Amniotic stem cell (primary cell): Measurements from ENCODE around the gene RELL1.

Experiments
- DNase-seq: peaks from one replicate; lab custom pipeline; 2025; lab: John Stamatoyannopoulos, UW

Gene RELL1

DNA sequence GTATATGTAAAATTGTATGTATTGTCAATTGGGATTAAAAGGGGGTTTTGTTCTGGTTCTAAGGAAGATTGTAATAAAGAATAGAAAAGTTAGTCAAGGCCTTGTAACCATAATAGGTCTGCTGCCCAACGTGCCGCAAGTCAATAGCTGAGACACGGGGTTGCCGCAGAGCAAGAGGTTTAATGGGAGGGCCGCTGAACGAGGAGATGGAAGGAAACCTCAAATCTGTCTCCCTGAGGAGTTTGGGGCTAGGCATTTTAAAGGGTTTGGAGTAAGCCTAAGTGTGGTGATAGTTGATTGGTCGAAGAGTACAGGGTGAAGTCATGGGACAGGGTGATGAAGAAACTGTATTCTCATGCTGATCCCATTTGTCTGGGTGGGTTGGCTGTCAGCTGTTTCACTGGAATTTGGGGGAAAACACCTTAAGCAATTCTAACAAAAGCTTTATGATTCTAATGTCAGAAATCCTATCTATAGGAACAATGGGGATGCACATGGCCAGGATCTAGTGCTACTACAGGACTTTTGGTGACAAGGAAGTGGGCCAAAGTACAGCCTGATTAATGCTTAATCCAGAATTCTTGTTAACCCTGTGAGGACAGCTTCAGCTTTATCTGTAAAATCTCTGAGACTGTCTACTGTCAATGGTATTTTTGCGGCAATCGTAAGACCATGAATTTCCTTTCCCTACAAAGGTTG is 86.9 kb downstream of the RELL1 start:
- no peak for DNase-seq

DNA sequence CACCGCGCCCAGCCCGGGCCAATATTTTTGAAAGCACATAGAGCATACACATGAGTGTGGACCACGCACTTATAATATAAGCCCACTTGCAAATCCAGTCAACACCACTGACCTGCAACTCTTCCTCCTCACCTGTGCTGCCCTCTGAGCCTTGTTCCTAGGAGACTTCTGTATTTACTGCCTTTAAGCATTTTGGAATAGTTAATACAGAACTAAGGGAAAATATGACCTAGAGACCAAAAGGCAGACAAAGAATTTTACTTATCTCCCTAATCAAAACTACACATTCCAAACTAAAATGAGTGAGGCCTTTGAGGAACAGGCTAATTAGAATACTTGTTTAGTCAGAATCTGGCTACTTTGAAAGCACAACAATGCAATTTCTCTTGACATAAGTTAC is 89.1 kb downstream of the RELL1 start:
- no peak for DNase-seq

DNA sequence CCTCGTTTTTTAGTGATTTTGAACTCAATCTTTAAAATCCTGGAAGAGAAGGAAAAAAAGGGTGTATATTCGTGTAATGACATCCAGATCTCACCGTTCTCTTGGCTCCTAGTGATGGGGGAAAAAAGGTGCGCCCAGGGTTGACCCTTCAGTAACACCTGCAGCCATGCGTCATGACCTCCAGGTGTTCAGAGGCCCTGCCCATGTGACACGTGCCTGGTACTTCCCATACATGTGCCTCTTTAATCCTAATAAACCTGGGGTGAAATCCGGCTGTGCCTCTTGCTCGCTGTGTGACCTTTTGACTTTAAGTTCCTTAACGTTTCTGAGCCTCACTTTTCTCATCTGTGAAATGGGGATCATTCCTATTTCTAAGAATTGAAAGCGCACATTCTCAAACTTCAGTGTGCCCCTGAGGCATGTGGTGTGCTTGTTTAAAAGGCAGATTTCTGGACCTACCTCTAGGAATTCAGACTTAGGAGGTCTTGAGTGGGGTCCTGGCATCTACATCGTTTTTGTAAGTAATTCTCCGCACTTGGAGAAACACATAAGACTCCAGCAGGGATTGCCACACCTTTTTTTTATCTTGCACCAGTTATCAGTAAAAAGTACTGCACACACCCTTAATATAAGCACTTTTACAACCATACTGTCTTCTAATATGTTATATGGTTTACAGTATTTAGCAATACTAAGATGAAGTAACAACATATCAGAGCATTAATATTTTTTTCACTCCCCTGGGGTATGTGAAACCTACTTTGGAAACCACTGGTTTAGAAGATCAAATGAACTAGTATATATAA is 90.1 kb downstream of the RELL1 start:
- no peak for DNase-seq

DNA sequence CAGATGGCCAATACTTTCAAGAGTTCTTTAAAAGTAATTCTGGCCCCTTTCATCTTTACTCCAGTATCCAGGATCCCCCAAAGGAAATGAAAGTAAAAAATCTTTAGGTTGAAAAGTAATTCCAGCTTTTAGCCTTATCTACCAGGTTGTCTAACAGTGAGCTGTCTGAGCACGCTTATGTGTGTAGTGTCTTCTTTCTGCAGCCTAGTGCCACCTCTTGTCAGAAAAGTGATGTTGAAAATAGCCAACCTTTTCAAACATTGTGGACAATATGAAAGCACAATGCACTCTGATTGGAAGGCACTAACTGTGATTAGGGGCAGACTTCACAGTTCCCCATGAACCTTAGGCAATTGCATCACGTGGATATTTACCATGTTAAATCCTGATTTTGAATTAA is 92.1 kb downstream of the RELL1 start:
- no peak for DNase-seq

DNA sequence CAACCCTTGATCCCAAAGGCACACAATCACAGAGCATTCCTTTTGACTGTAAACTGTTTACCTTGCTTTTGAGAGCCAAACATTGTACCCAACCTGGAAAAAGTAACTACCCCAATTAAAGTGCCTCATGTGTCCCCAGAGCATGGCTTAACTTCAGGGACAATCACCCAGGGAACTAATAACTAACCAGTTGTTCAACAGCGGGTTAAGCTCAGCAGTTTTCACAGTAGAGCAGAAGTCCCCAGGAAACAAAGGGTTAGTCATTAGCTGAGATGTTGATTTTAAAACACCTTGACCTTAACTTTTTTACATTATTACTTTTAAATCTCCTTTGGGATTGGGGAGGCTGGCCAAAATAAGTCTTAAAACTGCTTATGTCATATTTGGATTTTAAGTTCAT is 94.8 kb downstream of the RELL1 start:
- no peak for DNase-seq

DNA sequence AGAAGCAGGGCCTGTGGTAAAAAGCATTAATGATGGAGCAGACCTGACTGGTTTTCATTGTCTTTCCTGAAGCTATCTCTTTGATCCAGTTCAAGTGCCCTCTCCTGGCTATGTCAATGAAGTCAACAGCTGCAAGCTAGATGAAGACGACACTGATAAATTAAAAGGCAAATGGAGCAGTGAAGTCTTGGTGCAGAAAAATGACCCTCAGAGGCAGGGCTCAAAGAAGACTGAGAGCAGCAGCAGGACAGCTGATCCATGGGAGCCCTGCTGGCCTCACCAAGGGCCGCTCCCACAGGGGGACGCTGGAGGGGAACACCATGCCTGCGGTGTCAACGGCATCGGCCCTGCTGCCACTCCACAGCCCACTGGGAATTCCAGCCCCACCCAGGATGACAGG is 96.2 kb downstream of the RELL1 start:
- no peak for DNase-seq

DNA sequence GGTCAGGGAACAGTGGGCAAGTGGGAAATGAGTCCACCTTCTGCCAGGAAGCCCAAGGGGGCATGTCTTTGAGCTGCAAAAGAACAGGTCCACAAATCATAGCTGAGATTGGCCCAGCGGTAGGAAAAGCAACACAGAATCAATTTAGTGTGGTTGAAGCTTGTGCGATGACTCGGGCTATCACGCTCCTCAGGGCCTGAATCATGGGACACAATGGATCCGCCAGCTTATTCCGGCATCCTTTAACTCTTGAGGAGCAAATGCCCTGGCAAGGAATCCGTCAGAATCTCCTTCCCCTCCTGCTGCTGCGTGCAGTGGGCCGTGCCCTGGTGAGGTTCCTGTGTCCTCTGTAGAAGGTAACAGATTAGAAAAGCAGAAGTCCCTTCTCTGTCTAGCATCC is 98.0 kb downstream of the RELL1 start:
- DNase-seq = no peak

DNA sequence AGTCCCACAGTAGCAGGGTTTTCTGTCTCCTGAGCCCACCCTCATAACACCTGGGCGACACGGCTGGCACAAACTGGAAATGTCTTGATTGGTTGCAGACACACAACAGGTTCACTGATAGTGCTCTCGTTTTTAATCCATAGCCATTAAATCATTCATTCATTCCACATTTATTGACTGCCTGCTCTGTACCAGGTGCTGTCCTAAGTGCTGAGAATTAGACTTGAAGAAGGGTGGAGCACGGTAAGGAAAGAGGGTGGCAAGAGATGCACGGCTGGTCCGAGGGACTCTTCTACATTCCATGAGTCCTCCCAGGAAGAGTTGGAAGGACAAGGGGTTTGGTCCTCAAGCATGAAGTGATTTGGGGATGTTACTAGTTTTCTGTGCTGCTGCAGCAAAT is 100.0 kb downstream of the RELL1 start:
- DNase-seq = no peak

DNA sequence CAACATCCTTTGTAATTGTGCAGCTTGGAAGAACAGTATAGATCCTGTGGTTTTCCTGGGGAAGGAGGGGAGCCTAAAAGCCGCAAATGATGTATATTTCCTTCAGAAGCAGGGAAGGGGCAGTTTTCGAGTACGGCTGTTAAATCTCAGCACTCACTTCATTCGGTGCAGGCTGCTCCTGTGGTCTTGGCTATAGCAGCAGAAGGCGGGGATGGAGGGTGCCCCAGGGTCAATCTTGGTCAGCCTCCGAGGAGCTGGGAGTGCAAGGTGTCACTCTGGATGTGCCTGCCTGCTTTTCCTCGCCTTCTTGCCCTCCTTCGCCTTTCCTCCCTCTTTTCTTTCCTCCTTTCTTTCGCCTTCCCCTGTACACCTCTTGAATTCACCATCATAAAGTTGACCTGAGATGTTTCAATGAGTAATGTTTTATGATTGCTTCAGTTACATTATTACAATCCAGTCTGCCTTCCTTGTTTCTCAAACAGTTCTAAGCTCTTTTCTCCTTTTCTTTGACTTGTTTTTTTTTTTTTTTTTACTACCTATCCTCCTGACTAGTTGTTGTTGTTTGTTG is 101.6 kb downstream of the RELL1 start:
- DNase-seq = no peak

DNA sequence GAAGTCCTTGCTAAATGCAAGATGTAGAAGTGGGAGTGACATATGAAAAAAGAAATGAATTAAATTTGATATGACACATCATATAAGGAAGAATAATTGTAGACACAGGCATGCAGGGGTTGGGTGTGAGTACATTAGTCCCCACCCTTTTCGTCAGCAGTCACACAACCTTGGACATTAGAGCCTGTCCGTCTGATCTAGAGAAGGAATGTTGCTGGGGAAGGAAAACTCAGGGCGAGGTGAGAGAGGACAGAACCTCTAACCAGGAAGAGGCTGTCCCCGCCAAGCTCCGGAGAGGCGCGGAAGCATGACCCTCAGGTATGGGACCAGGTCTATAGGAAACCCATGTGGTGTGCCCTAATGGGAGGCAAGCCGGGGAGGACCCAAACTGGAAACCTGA is 102.1 kb downstream of the RELL1 start:
- no peak for DNase-seq

DNA sequence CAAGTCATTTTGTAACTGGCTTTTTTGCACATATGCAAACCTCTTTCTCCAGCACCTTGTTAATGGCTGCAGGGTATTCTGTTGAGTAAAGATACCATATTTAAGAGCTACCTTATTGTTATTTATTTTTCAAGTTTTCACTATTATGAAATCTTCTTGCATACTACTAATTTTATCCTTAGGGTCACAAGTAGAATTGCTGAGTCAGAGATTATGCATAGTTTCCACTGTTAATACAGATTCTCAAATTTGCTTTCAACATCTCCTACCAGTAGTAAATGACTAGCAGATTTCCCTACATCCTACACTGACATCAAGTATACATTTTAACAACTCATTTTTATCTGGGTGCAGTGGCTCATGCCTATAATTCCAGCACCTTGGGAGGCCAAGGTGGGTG is 112.6 kb downstream of the RELL1 start:
- no peak for DNase-seq

DNA sequence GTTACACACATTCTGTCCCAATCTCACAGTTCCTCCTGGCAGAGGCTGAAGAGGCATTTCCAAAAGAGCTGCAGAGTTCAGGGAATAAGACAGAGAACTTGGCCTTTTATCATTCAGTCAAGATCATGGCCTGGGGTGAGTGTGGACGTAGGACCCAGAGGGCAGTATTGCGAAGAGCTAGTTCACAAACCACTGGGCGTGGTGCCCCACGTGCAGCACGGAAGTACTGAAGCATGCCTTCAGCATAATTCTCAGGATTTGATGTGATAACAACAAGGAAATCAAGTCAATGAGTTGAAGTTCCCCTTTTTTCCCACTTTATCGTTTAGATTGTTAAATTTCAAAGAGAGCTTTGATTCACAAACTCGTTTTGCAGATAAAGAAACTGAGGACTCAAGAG is 117.7 kb downstream of the RELL1 start:
- DNase-seq = no peak

DNA sequence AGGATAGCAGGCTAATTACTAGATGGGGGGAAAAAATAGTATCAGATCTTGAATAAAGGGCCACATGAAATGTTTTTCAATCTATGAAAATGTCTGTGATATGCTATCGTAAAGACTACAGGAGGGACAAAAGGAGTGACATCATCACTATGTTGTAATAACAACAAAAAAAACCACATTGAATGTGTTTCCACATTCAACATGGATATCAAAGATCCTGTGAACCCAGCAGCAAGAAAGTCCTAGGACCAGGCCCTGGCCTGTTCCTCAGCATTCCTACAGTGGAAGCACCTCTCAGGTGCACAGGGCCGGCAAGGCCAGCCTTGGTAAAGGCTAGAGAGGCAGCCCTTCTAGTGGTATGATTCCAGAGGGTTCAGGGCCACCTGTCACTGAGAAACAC is 118.3 kb downstream of the RELL1 start:
- DNase-seq = no peak

DNA sequence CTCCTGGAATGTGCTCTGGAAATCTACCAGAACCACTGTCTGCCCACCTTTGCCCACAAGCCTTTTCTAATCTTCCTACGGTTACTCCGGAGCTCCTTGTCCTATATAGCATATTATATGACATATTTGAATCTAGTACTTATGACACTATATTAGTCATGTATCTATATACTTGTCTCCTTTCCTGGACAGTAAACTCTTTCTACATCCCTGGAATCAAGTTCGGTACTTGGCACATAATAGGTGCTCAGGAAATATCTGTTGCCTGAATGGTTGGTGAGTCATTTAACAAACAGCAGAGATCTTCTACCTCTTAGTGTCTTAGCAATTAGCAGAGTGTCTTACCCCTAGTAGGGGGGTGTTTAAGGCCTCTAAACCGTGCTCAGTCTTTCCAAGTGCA is 123.6 kb downstream of the RELL1 start:
- no peak for DNase-seq

DNA sequence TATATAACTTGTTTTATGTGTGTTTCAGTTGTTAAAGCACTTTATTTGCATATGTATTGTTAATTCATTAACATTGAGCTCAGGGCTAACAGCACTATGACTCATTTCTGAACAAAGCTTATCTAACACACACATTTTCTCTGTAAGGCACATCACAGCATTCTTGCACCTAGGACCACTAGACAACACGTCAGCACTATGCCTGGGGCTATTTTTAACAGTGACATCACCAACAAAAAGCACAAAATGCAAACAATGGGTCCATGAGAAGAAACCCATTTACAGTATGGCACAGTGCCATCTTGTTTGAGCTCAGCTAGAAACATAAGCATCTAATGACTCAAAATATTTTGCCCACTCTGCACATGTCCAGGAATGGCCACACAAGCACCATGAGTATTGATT is 124.4 kb downstream of the RELL1 start:
- no peak for DNase-seq

DNA sequence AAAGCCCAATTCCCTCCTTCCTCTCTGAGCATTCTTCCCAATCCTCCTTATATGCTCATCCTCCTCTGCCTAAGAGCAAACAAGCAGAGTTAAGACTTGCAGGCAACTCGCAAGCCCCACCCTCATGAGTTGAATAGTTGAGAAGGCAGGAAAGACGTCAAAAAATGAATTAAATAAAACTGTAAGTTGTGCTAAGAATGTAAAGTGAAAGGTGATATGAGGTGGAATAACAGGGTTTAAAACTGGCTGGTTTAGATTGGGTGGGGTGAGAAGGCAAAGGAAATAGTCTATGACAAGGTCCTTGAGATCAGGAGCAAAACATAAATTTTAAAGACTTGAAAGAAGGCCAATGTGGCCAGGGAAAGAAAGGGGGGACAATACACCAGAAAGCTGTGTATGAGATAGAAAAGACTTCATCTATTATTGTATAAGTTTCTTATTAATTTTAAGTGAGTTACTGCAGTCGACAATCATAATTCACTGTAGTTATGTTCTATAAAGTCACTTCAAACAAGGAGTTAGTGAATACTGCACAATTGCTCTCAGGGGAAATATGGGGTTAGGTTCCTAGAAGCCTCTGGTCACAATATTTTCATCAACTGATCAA is 124.9 kb downstream of the RELL1 start:
- DNase-seq = no peak
